SK-N-MC (cell line): ENCODE results near the gene CYB5A.

Source experiments
- EZH2 ChIP-seq: fragments of 200-600 bp; sonication (generic); IDR thresholded peaks from one replicate; pipeline ENCODE4 v1.6.1; 2017; ENCODE audit warnings: antibody characterized with exemption
- FOXP2 ChIP-seq: optimal IDR thresholded peaks from 2 replicates; pipeline ENCODE3; 2011; ENCODE audit warnings: mild to moderate bottlenecking, moderate library complexity; ENCODE audit not compliant: insufficient read depth; ENCODE audit errors: extremely low read length, control extremely low read depth
- POLR2AphosphoS5 ChIP-seq: IDR thresholded peaks from 2 replicates; pipeline ENCODE4 v1.6.1; 2012; ENCODE audit warnings: mild to moderate bottlenecking, low read depth, low read length, borderline replicate concordance

DNA sequence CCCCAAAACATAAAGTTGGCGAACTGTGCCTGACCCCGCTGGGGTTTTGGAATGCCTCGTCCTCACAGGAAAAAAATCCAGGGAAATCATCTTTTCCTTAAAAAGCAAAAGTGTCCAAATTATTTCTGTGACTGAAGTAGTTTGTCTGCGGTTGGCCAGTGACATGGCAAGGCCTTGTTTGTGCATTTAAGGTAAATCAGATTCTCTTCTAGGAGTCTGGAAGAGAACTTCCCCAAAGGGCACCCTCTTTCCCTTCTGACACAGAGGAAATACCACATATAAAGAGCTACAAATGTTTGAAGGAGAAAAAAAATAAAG is 737 bp upstream of the CYB5A start:
- TF ChIP-seq POLR2AphosphoS5 (no peak), EZH2 (no peak), FOXP2 (no peak)
